Kidney capillary endothelial cell (primary cell): ENCODE results near the gene SLC12A2.

Experiments
- DNase-seq: peaks from one replicate; pipeline ENCODE4 v3.0.0-alpha.2; 2018; ENCODE audit warnings: low spot score

SLC12A2 gene

GRCh38 chr5:128172102-128172501 is 88.5 kb downstream of the SLC12A2 start:
- no peak for DNase-seq

- DNase-seq = no peak
These were observed 91.4 kb downstream of the SLC12A2 start for GRCh38 chr5:128174951-128175350.

GRCh38 chr5:128192368-128192767 is 108.8 kb downstream of the SLC12A2 start:
- DNase-seq = no peak

GRCh38 chr5:128193665-128194390 is 110.3 kb downstream of the SLC12A2 start:
- DNase-seq = no peak

- DNase-seq = no peak
These were observed 111.8 kb downstream of the SLC12A2 start for GRCh38 chr5:128195316-128195715.

- no peak for DNase-seq
These were observed 112.5 kb downstream of the SLC12A2 start for GRCh38 chr5:128196080-128196479.

GRCh38 chr5:128196791-128197190 is 113.2 kb downstream of the SLC12A2 start:
- no peak for DNase-seq

- no peak for DNase-seq
These were observed 114.4 kb downstream of the SLC12A2 start for GRCh38 chr5:128197896-128198522.

GRCh38 chr5:128199104-128199503 is 115.5 kb downstream of the SLC12A2 start:
- DNase-seq = peak; percentile 54

GRCh38 chr5:128199611-128200010 is 116.0 kb downstream of the SLC12A2 start:
- DNase-seq = no peak

- DNase-seq = peak; percentile 52
These were observed 117.7 kb downstream of the SLC12A2 start for GRCh38 chr5:128201065-128201926.

GRCh38 chr5:128202320-128202719 is 118.8 kb downstream of the SLC12A2 start:
- DNase-seq = no peak

GRCh38 chr5:128208436-128208835 is 124.9 kb downstream of the SLC12A2 start:
- DNase-seq = no peak

GRCh38 chr5:128212191-128212806 is 128.7 kb downstream of the SLC12A2 start:
- DNase-seq = no peak

GRCh38 chr5:128213340-128213739 is 129.8 kb downstream of the SLC12A2 start:
- peak; percentile 59 for DNase-seq

GRCh38 chr5:128213833-128214232 is 130.3 kb downstream of the SLC12A2 start:
- no peak for DNase-seq

GRCh38 chr5:128216285-128216684 is 132.7 kb downstream of the SLC12A2 start:
- no peak for DNase-seq

- no peak for DNase-seq
These were observed 133.4 kb downstream of the SLC12A2 start for GRCh38 chr5:128216860-128217531.

GRCh38 chr5:128220841-128221240 is 137.3 kb downstream of the SLC12A2 start:
- no peak for DNase-seq

GRCh38 chr5:128224336-128224735 is 140.8 kb downstream of the SLC12A2 start:
- no peak for DNase-seq

- DNase-seq = no peak
These were observed 141.9 kb downstream of the SLC12A2 start for GRCh38 chr5:128225245-128226030.
